Liver (tissue), 9 donors: ENCODE measurements around the gene IGSF6. TPM values are rescaled to one million over a fixed set of nuclear protein-coding genes. Genes with fewer than 3 reads are reported as not detected.
"Not testable (repeated sequence)": the region's sequence is repeated elsewhere in the genome, so short reads cannot be mapped to it uniquely, and the experiment has no call there.

ENCODE experiments used
- DNase-seq: peaks from one replicate; pipeline ENCODE4 v3.0.0-alpha.2; 2017; ENCODE audit warnings: low spot score
- H3K27ac ChIP-seq, 2 donors: one replicate each; pipeline ENCODE4 v1.7.0; 2013; ENCODE audit warnings: inconsistent platforms in 2 of 2, low read length in 2 of 2, control low read depth in 1 of 2, low read depth in 1 of 2, mild to moderate bottlenecking in 1 of 2
- H3K27me3 ChIP-seq, 4 donors: one replicate each; pipeline versions ENCODE4 v1.6.1 to v1.7.0; 2013; ENCODE audit warnings: low read length in 3 of 4, inconsistent platforms in 1 of 4, mild to moderate bottlenecking in 1 of 4, moderate library complexity in 1 of 4; ENCODE audit not compliant: control insufficient read depth in 4 of 4, insufficient read depth in 4 of 4
- H3K36me3 ChIP-seq, 4 donors: one replicate each; pipeline versions ENCODE4 v1.6.1 to v1.7.0; 2013; ENCODE audit warnings: low read length in 3 of 4, mild to moderate bottlenecking in 3 of 4, low read depth in 1 of 4, moderate library complexity in 1 of 4; ENCODE audit not compliant: control insufficient read depth in 4 of 4, insufficient read depth in 3 of 4
- H3K4me1 ChIP-seq, 4 donors: one replicate each; pipeline versions ENCODE4 v1.6.1 to v1.7.0; 2013; ENCODE audit warnings: low read length in 3 of 4, mild to moderate bottlenecking in 3 of 4, moderate library complexity in 1 of 4; ENCODE audit not compliant: control insufficient read depth in 4 of 4, insufficient read depth in 4 of 4
- H3K4me3 ChIP-seq, 3 donors: one replicate each; pipeline versions ENCODE4 v1.6.1 to v1.7.0; 2013; ENCODE audit warnings: low read length in 3 of 3, control low read depth in 1 of 3, low read depth in 1 of 3, mild to moderate bottlenecking in 1 of 3
- H3K9ac ChIP-seq, 2 donors: one replicate each; pipeline ENCODE4 v1.7.0; 2013; ENCODE audit warnings: low read length in 2 of 2, mild to moderate bottlenecking in 2 of 2, moderate library complexity in 2 of 2, control low read depth in 1 of 2, low read depth in 1 of 2
- H3K9me3 ChIP-seq, 4 donors: one replicate each; pipeline versions ENCODE4 v1.6.1 to v1.7.0; 2013; ENCODE audit warnings: low read length in 3 of 4; ENCODE audit not compliant: control insufficient read depth in 4 of 4
- FOXA1 ChIP-seq: IDR thresholded peaks from 2 replicates; pipeline ENCODE4 v1.6.1; 2016; ENCODE audit warnings: antibody characterized with exemption
- FOXA2 ChIP-seq: IDR thresholded peaks from 2 replicates; pipeline ENCODE4 v1.6.1; 2016; ENCODE audit warnings: antibody characterized with exemption
- HNF4G ChIP-seq: IDR thresholded peaks from 2 replicates; pipeline ENCODE4 v1.6.1; 2016; ENCODE audit warnings: antibody characterized with exemption
- JUND ChIP-seq, 2 donors: IDR thresholded peaks; 2 replicates each; pipeline ENCODE4 v1.6.1; 2016; ENCODE audit warnings: antibody characterized with exemption in 2 of 2
- NR2F2 ChIP-seq: IDR thresholded peaks from 2 replicates; pipeline ENCODE4 v1.6.1; 2016; ENCODE audit warnings: antibody characterized with exemption
- TAF1 ChIP-seq: conservative IDR thresholded peaks from 2 replicates; pipeline ENCODE4 v1.6.1; 2016; ENCODE audit warnings: antibody characterized with exemption, mild to moderate bottlenecking
- WGBS: extraction: QIAGEN DNeasy Blood & Tissue Kit; methylation state at CpG from one replicate; pipeline ENCODE4 v1.1.7; 2013; 5-methylcytosine and 5-hydroxymethylcytosine counted together
- polyA plus RNA-seq, 2 donors: library from polyadenylated mRNA; stranded (reverse) in 1 of 2; unstranded in 1 of 2; fragments of 200-250 nt in 1 of 2; fragments of >200 nt in 1 of 2; fragmentation: Nextera tagmentation in 1 of 2; extraction: Ambion mirVana in 1 of 2; gene quantifications; one replicate each; pipeline versions ENCODE4 v1.2.1 to v1.2.3, GENCODE V29; 2013 to 2015
- total RNA-seq, 2 donors: library from RNA; depleted of rRNA; stranded (reverse); fragments of >200 nt; gene quantifications; one replicate each; pipeline ENCODE4 v1.2.3, GENCODE V29; 2014
- TF ChIP-seq, protein P1 (sequence below): IDR thresholded peaks from 2 replicates; pipeline ENCODE4 v1.6.1; 2016; ENCODE audit warnings: antibody characterized with exemption
- TF ChIP-seq, protein P2 (sequence below): IDR thresholded peaks from 2 replicates; pipeline ENCODE4 v1.6.1; 2016; ENCODE audit warnings: antibody characterized with exemption
- TF ChIP-seq, protein P3 (sequence below): fragments of 150-350 bp; IDR thresholded peaks from 2 replicates; pipeline ENCODE4 v1.5.1; 2017; ENCODE audit warnings: improper control_type of control experiment, low read depth, low read length; ENCODE audit not compliant: missing input control
- TF ChIP-seq, protein P4 (sequence below): IDR thresholded peaks from 2 replicates; pipeline ENCODE4 v1.6.1; 2016; ENCODE audit warnings: antibody characterized with exemption, mild to moderate bottlenecking
- TF ChIP-seq, protein P5 (sequence below): IDR thresholded peaks from 2 replicates; pipeline ENCODE4 v1.6.1; 2016; ENCODE audit warnings: antibody characterized with exemption
- donor health status: healthy.
- donor health status: healthy.
- donor health status: healthy.
- donor health status: healthy.
- donor health status: healthy.

The IGSF6 gene
- total and polyA plus RNA-seq, 4 donors = 2.6 to 27.3 (median 5.4) TPM

DNA sequence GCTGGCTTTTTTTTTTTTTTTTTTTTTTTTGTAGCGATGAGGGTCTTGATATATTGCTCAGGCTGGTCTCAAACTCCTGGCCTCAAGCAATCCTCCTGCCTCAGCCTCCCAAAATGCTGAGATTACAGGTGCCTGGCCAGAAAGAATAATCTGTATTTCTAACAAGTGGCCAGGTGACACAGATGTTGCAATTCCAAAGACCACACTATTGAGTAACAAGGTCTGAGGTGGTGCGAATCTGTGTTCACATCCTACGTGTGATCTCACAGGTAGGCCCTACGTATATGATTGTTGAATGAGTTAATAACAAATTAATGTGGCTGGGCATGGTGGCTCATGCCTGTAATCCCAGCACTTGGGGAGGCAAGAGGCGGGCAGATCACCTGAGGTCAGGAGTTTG lies 44.6 kb upstream of the IGSF6 start:
- Histone ChIP-seq H3K9me3 (no peaks in the 10 kb centered on the region), H3K36me3 (no peaks in the 10 kb centered on the region), H3K9ac (no peak overlapping the region), H3K4me1 (no peaks in the 10 kb centered on the region), H3K27ac (no peak overlapping the region), H3K4me3 (no peak overlapping the region), H3K27me3 (no peaks in the 10 kb centered on the region)
- 82% methylated on average over 5 of the region's 5 CpGs for WGBS
- TF ChIP-seq, protein P1, sequence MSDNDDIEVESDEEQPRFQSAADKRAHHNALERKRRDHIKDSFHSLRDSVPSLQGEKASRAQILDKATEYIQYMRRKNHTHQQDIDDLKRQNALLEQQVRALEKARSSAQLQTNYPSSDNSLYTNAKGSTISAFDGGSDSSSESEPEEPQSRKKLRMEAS = no peak
- TF ChIP-seq HNF4G (no peak), FOXA1 (no peak), NR2F2 (no peak), JUND (IDR thresholded peaks at IDR 0.05) (no peak)
- TF ChIP-seq, protein P2, sequence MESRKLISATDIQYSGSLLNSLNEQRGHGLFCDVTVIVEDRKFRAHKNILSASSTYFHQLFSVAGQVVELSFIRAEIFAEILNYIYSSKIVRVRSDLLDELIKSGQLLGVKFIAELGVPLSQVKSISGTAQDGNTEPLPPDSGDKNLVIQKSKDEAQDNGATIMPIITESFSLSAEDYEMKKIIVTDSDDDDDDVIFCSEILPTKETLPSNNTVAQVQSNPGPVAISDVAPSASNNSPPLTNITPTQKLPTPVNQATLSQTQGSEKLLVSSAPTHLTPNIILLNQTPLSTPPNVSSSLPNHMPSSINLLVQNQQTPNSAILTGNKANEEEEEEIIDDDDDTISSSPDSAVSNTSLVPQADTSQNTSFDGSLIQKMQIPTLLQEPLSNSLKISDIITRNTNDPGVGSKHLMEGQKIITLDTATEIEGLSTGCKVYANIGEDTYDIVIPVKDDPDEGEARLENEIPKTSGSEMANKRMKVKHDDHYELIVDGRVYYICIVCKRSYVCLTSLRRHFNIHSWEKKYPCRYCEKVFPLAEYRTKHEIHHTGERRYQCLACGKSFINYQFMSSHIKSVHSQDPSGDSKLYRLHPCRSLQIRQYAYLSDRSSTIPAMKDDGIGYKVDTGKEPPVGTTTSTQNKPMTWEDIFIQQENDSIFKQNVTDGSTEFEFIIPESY = no peak
- TF ChIP-seq, protein P3, sequence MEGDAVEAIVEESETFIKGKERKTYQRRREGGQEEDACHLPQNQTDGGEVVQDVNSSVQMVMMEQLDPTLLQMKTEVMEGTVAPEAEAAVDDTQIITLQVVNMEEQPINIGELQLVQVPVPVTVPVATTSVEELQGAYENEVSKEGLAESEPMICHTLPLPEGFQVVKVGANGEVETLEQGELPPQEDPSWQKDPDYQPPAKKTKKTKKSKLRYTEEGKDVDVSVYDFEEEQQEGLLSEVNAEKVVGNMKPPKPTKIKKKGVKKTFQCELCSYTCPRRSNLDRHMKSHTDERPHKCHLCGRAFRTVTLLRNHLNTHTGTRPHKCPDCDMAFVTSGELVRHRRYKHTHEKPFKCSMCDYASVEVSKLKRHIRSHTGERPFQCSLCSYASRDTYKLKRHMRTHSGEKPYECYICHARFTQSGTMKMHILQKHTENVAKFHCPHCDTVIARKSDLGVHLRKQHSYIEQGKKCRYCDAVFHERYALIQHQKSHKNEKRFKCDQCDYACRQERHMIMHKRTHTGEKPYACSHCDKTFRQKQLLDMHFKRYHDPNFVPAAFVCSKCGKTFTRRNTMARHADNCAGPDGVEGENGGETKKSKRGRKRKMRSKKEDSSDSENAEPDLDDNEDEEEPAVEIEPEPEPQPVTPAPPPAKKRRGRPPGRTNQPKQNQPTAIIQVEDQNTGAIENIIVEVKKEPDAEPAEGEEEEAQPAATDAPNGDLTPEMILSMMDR = no peak
- TF ChIP-seq, protein P4, sequence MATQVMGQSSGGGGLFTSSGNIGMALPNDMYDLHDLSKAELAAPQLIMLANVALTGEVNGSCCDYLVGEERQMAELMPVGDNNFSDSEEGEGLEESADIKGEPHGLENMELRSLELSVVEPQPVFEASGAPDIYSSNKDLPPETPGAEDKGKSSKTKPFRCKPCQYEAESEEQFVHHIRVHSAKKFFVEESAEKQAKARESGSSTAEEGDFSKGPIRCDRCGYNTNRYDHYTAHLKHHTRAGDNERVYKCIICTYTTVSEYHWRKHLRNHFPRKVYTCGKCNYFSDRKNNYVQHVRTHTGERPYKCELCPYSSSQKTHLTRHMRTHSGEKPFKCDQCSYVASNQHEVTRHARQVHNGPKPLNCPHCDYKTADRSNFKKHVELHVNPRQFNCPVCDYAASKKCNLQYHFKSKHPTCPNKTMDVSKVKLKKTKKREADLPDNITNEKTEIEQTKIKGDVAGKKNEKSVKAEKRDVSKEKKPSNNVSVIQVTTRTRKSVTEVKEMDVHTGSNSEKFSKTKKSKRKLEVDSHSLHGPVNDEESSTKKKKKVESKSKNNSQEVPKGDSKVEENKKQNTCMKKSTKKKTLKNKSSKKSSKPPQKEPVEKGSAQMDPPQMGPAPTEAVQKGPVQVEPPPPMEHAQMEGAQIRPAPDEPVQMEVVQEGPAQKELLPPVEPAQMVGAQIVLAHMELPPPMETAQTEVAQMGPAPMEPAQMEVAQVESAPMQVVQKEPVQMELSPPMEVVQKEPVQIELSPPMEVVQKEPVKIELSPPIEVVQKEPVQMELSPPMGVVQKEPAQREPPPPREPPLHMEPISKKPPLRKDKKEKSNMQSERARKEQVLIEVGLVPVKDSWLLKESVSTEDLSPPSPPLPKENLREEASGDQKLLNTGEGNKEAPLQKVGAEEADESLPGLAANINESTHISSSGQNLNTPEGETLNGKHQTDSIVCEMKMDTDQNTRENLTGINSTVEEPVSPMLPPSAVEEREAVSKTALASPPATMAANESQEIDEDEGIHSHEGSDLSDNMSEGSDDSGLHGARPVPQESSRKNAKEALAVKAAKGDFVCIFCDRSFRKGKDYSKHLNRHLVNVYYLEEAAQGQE = no peak
- TF ChIP-seq, protein P5, sequence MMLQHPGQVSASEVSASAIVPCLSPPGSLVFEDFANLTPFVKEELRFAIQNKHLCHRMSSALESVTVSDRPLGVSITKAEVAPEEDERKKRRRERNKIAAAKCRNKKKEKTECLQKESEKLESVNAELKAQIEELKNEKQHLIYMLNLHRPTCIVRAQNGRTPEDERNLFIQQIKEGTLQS = no peak
- no peak for DNase-seq

DNA sequence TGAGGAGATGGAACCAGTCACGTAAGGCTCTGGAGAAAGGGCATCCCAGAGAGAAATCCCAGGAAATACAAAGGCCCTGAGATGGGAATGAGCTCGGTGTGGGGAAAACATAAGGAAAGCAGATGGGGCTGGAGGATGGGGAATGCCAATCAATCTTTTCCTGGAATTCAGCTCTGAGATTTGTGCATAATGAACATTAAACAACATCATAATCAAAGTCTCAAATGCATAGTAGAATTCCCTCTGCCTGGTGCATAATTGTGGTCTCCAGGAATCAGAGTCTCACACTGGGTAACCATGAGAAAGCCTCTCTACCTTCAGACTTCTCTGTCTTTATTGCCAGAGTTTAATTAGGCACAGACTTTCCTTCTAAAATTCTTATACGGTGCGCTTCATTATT lies 42.2 kb upstream of the IGSF6 start:
- 91% methylated on average over 4 of the region's 4 CpGs for WGBS
- no peak overlapping the region for H3K9ac ChIP-seq
- H3K27ac ChIP-seq = no peak overlapping the region
- TF ChIP-seq TAF1 (no peak), NR2F2 (no peak), HNF4G (no peak), FOXA2 (no peak)
- TF ChIP-seq, protein P3 = no peak
- TF ChIP-seq, protein P1 = no peak
- TF ChIP-seq, protein P4 = no peak
- H3K4me3 ChIP-seq = no peak overlapping the region
- H3K36me3 ChIP-seq = no peaks in the 10 kb centered on the region
- no peaks in the 10 kb centered on the region for H3K27me3 ChIP-seq
- no peaks in the 10 kb centered on the region for H3K4me1 ChIP-seq
- no peaks in the 10 kb centered on the region for H3K9me3 ChIP-seq
- no peak for DNase-seq

DNA sequence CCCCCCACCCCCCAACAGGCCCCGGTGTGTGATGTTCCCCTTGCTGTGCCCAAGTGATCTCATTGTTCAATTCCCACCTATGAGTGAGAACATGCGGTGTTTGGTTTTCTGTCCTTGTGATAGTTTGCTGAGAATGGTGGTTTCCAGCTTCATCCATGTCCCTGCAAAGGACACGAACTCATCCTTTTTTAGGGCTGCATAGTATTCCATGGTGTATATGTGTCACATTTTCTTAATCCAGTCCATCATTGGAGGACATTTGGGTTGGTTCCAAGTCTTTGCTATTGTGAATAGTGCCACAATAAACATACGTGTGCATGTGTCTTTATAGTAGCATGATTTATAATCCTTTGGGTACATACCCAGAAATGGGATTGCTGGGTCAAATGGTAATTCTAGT lies 38.6 kb upstream of the IGSF6 start:
- H3K36me3 ChIP-seq, H3K27ac ChIP-seq, H3K9me3 ChIP-seq, H3K4me3 ChIP-seq, H3K27me3 ChIP-seq, H3K4me1 ChIP-seq, DNase-seq, H3K9ac ChIP-seq: not testable (repeated sequence)
- 80% methylated on average over 4 of the region's 4 CpGs for WGBS
